GM23338 (cell line): ENCODE data around the gene C8A. TPM values are rescaled to one million over a fixed set of nuclear protein-coding genes. Genes with fewer than 3 reads are reported as not detected.

Experiments
- ATAC-seq: fragments of 200-7000 bp; cut with Tn5 transposase; 3 replicates; pipeline ENCODE4 v1.9.1; 2020
- DNase-seq: peaks from one replicate; pipeline ENCODE4 v3.0.0-alpha.2; 2015; ENCODE audit warnings: low spot score
- H2AFZ ChIP-seq: fragments of 200-600 bp; sonication (generic); 2 replicates; pipeline ENCODE4 v1.8.0; 2016; ENCODE audit warnings: antibody characterized with exemption, mild to moderate bottlenecking, moderate library complexity
- H3F3A ChIP-seq: fragments of 200-600 bp; sonication (generic); replicated peaks from 2 replicates; pipeline ENCODE4 v1.8.0; 2017; ENCODE audit warnings: antibody characterized with exemption, mixed run types, low read depth
- H3K27ac ChIP-seq: fragments of 200-600 bp; sonication (generic); 2 replicates; pipeline ENCODE4 v1.6.1; 2016; ENCODE audit warnings: low read depth
- H3K27me3 ChIP-seq: fragments of 200-600 bp; sonication (generic); 2 replicates; pipeline ENCODE4 v1.8.0; 2016; ENCODE audit warnings: mild to moderate bottlenecking, mixed run types, moderate library complexity; ENCODE audit not compliant: insufficient read depth
- H3K36me3 ChIP-seq: fragments of 200-600 bp; sonication (generic); 2 replicates; pipeline ENCODE4 v1.8.0; 2016; ENCODE audit warnings: mild to moderate bottlenecking; ENCODE audit not compliant: insufficient read depth
- H3K4me1 ChIP-seq: fragments of 200-600 bp; sonication (generic); 2 replicates; pipeline ENCODE4 v1.8.0; 2016; ENCODE audit warnings: mild to moderate bottlenecking, moderate library complexity; ENCODE audit not compliant: insufficient read depth
- H3K4me2 ChIP-seq: fragments of 200-600 bp; sonication (generic); 2 replicates; pipeline ENCODE4 v1.7.1; 2017; ENCODE audit warnings: mixed run types
- H3K4me3 ChIP-seq: fragments of 200-600 bp; sonication (generic); 2 replicates; pipeline ENCODE4 v1.6.1; 2016; ENCODE audit warnings: mixed run types
- H3K79me2 ChIP-seq: fragments of 200-600 bp; sonication (generic); replicated peaks from 2 replicates; pipeline ENCODE4 v1.8.0; 2017; ENCODE audit warnings: mild to moderate bottlenecking; ENCODE audit not compliant: insufficient read depth
- H3K9me2 ChIP-seq: fragments of 200-600 bp; sonication (generic); 2 replicates; pipeline ENCODE4 v1.8.0; 2017; ENCODE audit not compliant: insufficient read depth
- H4K20me1 ChIP-seq: fragments of 200-600 bp; sonication (generic); replicated peaks from 2 replicates; pipeline ENCODE4 v1.8.0; 2017; ENCODE audit warnings: mild to moderate bottlenecking; ENCODE audit not compliant: insufficient read depth
- H3K27ac Mint-ChIP-seq: 2 replicates; pipeline ENCODE4 v1.8.0; 2020; ENCODE audit warnings: inconsistent platforms, mild to moderate bottlenecking, moderate library complexity, mixed read lengths
- H3K27me3 Mint-ChIP-seq: 3 replicates; pipeline ENCODE4 v1.8.0; 2022; ENCODE audit warnings: low read depth, mild to moderate bottlenecking, moderate library complexity, mixed read lengths, inconsistent platforms; ENCODE audit not compliant: insufficient read depth, poor library complexity
- H3K36me3 Mint-ChIP-seq: 3 replicates; pipeline ENCODE4 v1.8.0; 2021; ENCODE audit warnings: low read depth, mild to moderate bottlenecking, inconsistent platforms, moderate library complexity, mixed read lengths
- H3K4me1 Mint-ChIP-seq: 3 replicates; pipeline ENCODE4 v1.8.0; 2020; ENCODE audit warnings: mild to moderate bottlenecking, inconsistent platforms, mixed read lengths
- H3K4me3 Mint-ChIP-seq: 3 replicates; pipeline ENCODE4 v1.8.0; 2021; ENCODE audit warnings: moderate library complexity, mild to moderate bottlenecking, inconsistent platforms, mixed read lengths
- H3K9me3 Mint-ChIP-seq: 3 replicates; pipeline ENCODE4 v1.8.0; 2020; ENCODE audit warnings: moderate library complexity, mild to moderate bottlenecking, inconsistent platforms, mixed read lengths
- EZH2 ChIP-seq: fragments of 200-600 bp; sonication (generic); IDR thresholded peaks from one replicate; pipeline ENCODE4 v1.8.0; 2017; ENCODE audit warnings: antibody characterized with exemption, mild to moderate bottlenecking, low read depth; ENCODE audit not compliant: unreplicated experiment
- EZH2phosphoT487 ChIP-seq: fragments of 200-600 bp; sonication (generic); IDR thresholded peaks from one replicate; pipeline ENCODE4 v1.8.1; 2018; ENCODE audit warnings: antibody characterized with exemption; ENCODE audit not compliant: unreplicated experiment
- POLR2AphosphoS5 ChIP-seq: IDR thresholded peaks from 2 replicates; pipeline ENCODE4 v1.6.1; 2016; ENCODE audit warnings: antibody characterized with exemption, low read depth
- STAT1 ChIP-seq: IDR thresholded peaks from one replicate; pipeline ENCODE4 v1.6.1; 2016; ENCODE audit warnings: antibody characterized with exemption; ENCODE audit not compliant: unreplicated experiment
- ZNF114 ChIP-seq: fragments of 250-450 bp; sonication (Bioruptor Pico); IDR thresholded peaks from 2 replicates; pipeline ENCODE4 v1.5.0; 2020; ENCODE audit warnings: mild to moderate bottlenecking, moderate library complexity
- polyA plus RNA-seq: library from polyadenylated mRNA; unstranded; fragments of >200 nt; fragmentation: Nextera tagmentation; extraction: Ambion mirVana; gene quantifications from 2 replicates; pipeline ENCODE4 v1.2.1, GENCODE V29; 2016
- total RNA-seq: library from RNA; depleted of rRNA; stranded (reverse); fragments of >200 nt; shearing (Covaris generic); gene quantifications from 2 replicates; pipeline ENCODE4 v1.2.3, GENCODE V29; 2014
- TF ChIP-seq, protein P1 (sequence below): IDR thresholded peaks from one replicate; pipeline ENCODE4 v1.6.1; 2018; ENCODE audit warnings: antibody characterized with exemption; ENCODE audit not compliant: unreplicated experiment
- TF ChIP-seq, protein P2 (sequence below), 2 experiments: fragments of 200-600 bp in 1 of 2; sonication (generic) in 1 of 2; conservative IDR thresholded peaks; 2 replicates each; pipeline versions ENCODE4 v1.5.1 to v1.6.1; 2016 to 2017; ENCODE audit warnings: antibody characterized with exemption in 2 of 2, low read depth in 2 of 2, mild to moderate bottlenecking in 2 of 2, moderate library complexity in 1 of 2

The C8A gene
- total and polyA plus RNA-seq, 2 experiments from 2014 or later = not detected

DNA sequence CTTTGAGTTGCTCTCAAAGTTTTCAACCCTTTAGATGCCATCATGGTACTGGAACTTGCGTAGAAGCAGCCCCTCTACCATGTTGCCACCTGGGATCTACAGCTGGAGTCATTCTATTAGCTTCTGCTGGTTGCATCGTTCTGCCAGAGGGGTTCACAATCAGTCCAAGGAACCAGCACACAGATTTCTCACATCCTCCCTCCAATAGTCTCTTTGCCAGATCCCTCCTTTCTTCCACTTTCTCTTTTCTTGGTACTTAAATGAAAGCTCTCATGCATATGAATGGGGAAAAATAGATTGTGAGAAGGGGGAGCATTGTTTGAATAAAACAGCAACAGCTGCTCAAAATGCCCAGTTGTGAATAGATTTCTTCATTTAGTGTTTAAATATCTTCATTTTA is 4.2 kb upstream of the C8A start (continued):
- TF ChIP-seq, protein P1, sequence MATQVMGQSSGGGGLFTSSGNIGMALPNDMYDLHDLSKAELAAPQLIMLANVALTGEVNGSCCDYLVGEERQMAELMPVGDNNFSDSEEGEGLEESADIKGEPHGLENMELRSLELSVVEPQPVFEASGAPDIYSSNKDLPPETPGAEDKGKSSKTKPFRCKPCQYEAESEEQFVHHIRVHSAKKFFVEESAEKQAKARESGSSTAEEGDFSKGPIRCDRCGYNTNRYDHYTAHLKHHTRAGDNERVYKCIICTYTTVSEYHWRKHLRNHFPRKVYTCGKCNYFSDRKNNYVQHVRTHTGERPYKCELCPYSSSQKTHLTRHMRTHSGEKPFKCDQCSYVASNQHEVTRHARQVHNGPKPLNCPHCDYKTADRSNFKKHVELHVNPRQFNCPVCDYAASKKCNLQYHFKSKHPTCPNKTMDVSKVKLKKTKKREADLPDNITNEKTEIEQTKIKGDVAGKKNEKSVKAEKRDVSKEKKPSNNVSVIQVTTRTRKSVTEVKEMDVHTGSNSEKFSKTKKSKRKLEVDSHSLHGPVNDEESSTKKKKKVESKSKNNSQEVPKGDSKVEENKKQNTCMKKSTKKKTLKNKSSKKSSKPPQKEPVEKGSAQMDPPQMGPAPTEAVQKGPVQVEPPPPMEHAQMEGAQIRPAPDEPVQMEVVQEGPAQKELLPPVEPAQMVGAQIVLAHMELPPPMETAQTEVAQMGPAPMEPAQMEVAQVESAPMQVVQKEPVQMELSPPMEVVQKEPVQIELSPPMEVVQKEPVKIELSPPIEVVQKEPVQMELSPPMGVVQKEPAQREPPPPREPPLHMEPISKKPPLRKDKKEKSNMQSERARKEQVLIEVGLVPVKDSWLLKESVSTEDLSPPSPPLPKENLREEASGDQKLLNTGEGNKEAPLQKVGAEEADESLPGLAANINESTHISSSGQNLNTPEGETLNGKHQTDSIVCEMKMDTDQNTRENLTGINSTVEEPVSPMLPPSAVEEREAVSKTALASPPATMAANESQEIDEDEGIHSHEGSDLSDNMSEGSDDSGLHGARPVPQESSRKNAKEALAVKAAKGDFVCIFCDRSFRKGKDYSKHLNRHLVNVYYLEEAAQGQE = no peak
- TF ChIP-seq EZH2phosphoT487 = no peak

DNA sequence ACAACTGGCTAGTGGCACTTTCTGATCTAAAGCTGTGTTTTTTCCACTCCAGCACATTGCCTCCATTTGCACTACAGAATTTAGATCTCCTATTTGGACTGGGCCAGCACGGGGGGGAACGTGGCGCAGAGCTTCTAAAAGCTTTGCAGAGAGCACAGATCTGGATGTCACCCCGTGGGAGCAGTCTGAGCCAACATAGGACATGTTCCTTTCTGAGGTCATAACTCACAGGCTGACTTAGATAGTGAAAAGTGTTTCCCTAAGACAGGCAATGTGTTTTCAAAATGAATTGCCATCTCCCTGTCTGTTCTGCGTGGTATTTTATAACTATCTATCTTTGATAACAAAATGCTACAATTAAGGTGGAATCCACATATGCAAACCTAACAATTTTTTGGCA is 3.7 kb upstream of the C8A start:
- H3K27me3 Mint-ChIP-seq = no peaks in the 10 kb centered on the region
- H3K4me1 Mint-ChIP-seq = peaks cover 12% of the 10 kb centered on the region
- no peak overlapping the region for H3K27ac Mint-ChIP-seq
- H3K9me3 Mint-ChIP-seq = no peaks in the 10 kb centered on the region
- ATAC-seq (no peak), DNase-seq (no peak)
- Histone ChIP-seq H3K36me3 (no peaks in the 10 kb centered on the region), H4K20me1 (no peaks in the 10 kb centered on the region), H3K9me2 (peaks cover 15% of the 10 kb centered on the region), H3K27me3 (no peaks in the 10 kb centered on the region), H3K79me2 (no peaks in the 10 kb centered on the region), H3K27ac (no peak overlapping the region), H3F3A (no peaks in the 10 kb centered on the region), H3K4me2 (no peak overlapping the region), H3K4me1 (peaks cover 17% of the 10 kb centered on the region), H2AFZ (no peak overlapping the region), H3K4me3 (no peak overlapping the region)
- H3K4me3 Mint-ChIP-seq = no peak overlapping the region
- H3K36me3 Mint-ChIP-seq = no peaks in the 10 kb centered on the region; the same call in 2 of the 3 replicates
- TF ChIP-seq EZH2 (no peak), POLR2AphosphoS5 (no peak), ZNF114 (CRISPR knock-in tag) (no peak), STAT1 (no peak)
- TF ChIP-seq, protein P2, sequence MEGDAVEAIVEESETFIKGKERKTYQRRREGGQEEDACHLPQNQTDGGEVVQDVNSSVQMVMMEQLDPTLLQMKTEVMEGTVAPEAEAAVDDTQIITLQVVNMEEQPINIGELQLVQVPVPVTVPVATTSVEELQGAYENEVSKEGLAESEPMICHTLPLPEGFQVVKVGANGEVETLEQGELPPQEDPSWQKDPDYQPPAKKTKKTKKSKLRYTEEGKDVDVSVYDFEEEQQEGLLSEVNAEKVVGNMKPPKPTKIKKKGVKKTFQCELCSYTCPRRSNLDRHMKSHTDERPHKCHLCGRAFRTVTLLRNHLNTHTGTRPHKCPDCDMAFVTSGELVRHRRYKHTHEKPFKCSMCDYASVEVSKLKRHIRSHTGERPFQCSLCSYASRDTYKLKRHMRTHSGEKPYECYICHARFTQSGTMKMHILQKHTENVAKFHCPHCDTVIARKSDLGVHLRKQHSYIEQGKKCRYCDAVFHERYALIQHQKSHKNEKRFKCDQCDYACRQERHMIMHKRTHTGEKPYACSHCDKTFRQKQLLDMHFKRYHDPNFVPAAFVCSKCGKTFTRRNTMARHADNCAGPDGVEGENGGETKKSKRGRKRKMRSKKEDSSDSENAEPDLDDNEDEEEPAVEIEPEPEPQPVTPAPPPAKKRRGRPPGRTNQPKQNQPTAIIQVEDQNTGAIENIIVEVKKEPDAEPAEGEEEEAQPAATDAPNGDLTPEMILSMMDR (conservative IDR thresholded peaks at IDR 0.05; ENCODE audit: low read depth in 2 of 2) = no peak
- TF ChIP-seq, protein P1 = no peak
